ENCODE measurements around the gene FRMPD2.

DNA sequence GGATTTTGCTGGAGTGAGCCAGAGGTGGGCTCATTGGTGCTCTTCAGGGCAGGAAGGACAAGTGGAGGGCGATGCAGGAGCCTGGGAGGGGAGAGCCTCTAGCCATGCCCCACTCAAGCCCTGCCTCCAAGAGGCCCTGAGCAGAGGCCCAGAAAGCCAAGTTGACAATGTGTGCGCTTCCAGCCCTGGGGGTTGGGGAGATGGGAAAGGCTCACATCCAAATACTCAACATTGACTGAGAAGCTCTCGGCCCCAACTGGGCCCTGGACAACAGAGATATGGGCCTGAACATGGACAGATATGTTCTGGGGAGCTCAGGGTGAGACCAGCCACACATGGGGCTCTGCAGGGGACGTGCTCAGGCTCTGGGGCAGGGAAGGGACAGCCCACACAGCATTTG is 39.0 kb downstream of the FRMPD2 start:
- TF ChIP-seq, protein P1, sequence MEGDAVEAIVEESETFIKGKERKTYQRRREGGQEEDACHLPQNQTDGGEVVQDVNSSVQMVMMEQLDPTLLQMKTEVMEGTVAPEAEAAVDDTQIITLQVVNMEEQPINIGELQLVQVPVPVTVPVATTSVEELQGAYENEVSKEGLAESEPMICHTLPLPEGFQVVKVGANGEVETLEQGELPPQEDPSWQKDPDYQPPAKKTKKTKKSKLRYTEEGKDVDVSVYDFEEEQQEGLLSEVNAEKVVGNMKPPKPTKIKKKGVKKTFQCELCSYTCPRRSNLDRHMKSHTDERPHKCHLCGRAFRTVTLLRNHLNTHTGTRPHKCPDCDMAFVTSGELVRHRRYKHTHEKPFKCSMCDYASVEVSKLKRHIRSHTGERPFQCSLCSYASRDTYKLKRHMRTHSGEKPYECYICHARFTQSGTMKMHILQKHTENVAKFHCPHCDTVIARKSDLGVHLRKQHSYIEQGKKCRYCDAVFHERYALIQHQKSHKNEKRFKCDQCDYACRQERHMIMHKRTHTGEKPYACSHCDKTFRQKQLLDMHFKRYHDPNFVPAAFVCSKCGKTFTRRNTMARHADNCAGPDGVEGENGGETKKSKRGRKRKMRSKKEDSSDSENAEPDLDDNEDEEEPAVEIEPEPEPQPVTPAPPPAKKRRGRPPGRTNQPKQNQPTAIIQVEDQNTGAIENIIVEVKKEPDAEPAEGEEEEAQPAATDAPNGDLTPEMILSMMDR (IDR thresholded peaks at IDR 0.05; ENCODE audit: borderline replicate concordance, extremely low read depth, low read length, poor library complexity, severe bottlenecking) = no peak
- no peak for TF ChIP-seq EZH2 (IDR thresholded peaks at IDR 0.05; ENCODE audit: borderline replicate concordance, low read depth, low read length, severe bottlenecking)

All from DND-41 (cell line).